OCI-LY7 (cell line): ENCODE results near the gene ZNF821. TPM values are rescaled to one million over a fixed set of nuclear protein-coding genes. Genes with fewer than 3 reads are reported as not detected.

Experiments used
- BruUV-seq: library from RNA; stranded (reverse); fragments of 400-500 nt; replicated peaks from 2 replicates; lab custom pipeline; 2021; lab: Mats Ljungman, UMichigan
- CTCF ChIA-PET: fragments of 300-600 bp; sonication (Branson Sonifier 250); formaldehyde crosslinking; loops from one replicate; lab custom pipeline; 2022; ENCODE audit warnings: antibody characterized with exemption; ENCODE audit not compliant: unreplicated experiment; lab: Charles Lee
- POLR2A ChIA-PET: fragments of 300-600 bp; sonication (Branson Sonifier 250); formaldehyde crosslinking; loops from one replicate; lab custom pipeline; 2022; ENCODE audit warnings: antibody characterized with exemption; lab: Charles Lee
- DNase-seq: peaks from one replicate; pipeline ENCODE4 v3.0.0-alpha.2; 2015; ENCODE audit warnings: low spot score
- H2AFZ ChIP-seq: fragments of 200-600 bp; sonication (generic), shearing (Covaris generic); 2 replicates; pipeline ENCODE4 v1.6.1; 2014; ENCODE audit warnings: mild to moderate bottlenecking, antibody characterized with exemption, low read length, moderate library complexity
- H3K27ac ChIP-seq: fragments of 200-600 bp; sonication (generic); 2 replicates; pipeline ENCODE4 v1.5.1; 2014; ENCODE audit warnings: mixed run types, low read depth, mild to moderate bottlenecking, moderate library complexity, low read length, inconsistent platforms; ENCODE audit not compliant: poor library complexity, severe bottlenecking
- H3K36me3 ChIP-seq: fragments of 200-600 bp; sonication (generic); 2 replicates; pipeline ENCODE4 v1.6.1; 2014; ENCODE audit warnings: mild to moderate bottlenecking, antibody characterized with exemption, low read length, moderate library complexity, mixed read lengths; ENCODE audit not compliant: insufficient read depth
- H3K4me1 ChIP-seq: fragments of 200-600 bp; sonication (generic); 2 replicates; pipeline ENCODE4 v1.5.1; 2014; ENCODE audit warnings: mild to moderate bottlenecking, low read length; ENCODE audit not compliant: insufficient read depth, poor library complexity, severe bottlenecking
- H3K4me2 ChIP-seq: fragments of 200-600 bp; sonication (generic); 2 replicates; pipeline ENCODE4 v1.6.1; 2014; ENCODE audit warnings: mild to moderate bottlenecking, low read length
- H3K4me3 ChIP-seq: fragments of 200-600 bp; sonication (generic); 2 replicates; pipeline ENCODE4 v1.5.1; 2014; ENCODE audit warnings: mild to moderate bottlenecking, low read depth, low read length; ENCODE audit not compliant: poor library complexity, severe bottlenecking
- H3K79me2 ChIP-seq: fragments of 200-600 bp; sonication (generic); 2 replicates; pipeline ENCODE4 v1.6.1; 2016; ENCODE audit warnings: low read depth, mild to moderate bottlenecking, low read length, moderate library complexity, mixed read lengths; ENCODE audit not compliant: insufficient read depth
- H3K9me2 ChIP-seq: fragments of 200-600 bp; sonication (generic); 2 replicates; pipeline ENCODE4 v1.6.1; 2016; ENCODE audit warnings: mild to moderate bottlenecking, low read length, mixed read lengths; ENCODE audit not compliant: insufficient read depth
- H3K9me3 ChIP-seq: fragments of 200-600 bp; sonication (generic); 2 replicates; pipeline ENCODE4 v1.6.1; 2014; ENCODE audit warnings: mild to moderate bottlenecking, mixed run types, low read length, mixed read lengths
- H4K20me1 ChIP-seq: fragments of 200-600 bp; sonication (generic); 2 replicates; pipeline ENCODE4 v1.6.1; 2014; ENCODE audit warnings: mild to moderate bottlenecking, antibody characterized with exemption, low read length, moderate library complexity, mixed read lengths; ENCODE audit not compliant: insufficient read depth
- CTCF ChIP-seq: fragments of 200-600 bp; sonication (generic); conservative IDR thresholded peaks from 2 replicates; pipeline ENCODE4 v1.5.1; 2014; ENCODE audit warnings: mild to moderate bottlenecking, antibody characterized with exemption, low read length, moderate library complexity, mixed read lengths
- EZH2phosphoT487 ChIP-seq: fragments of 200-600 bp; sonication (generic); IDR thresholded peaks from 2 replicates; pipeline ENCODE4 v1.6.1; 2018; ENCODE audit warnings: low read depth, borderline replicate concordance, mild to moderate bottlenecking, mixed run types, antibody characterized with exemption, low read length, moderate library complexity, mixed read lengths
- intact Hi-C: fragments of 100-400 bp; cut with micrococcal nuclease; formaldehyde crosslinking; loops from one replicate; pipeline ENCODE4 v1.10.0; 2022; ENCODE audit not compliant: unreplicated experiment
- total RNA-seq, 2 experiments: library from RNA; depleted of rRNA in 1 of 2; stranded (reverse); fragments of >200 nt in 1 of 2; shearing (Covaris generic) in 1 of 2; gene quantifications; 2 replicates each; pipeline ENCODE4 v1.2.3, GENCODE V29; 2014 to 2022

The ZNF821 gene
- total RNA-seq, 2 experiments from 2014 or later = 14.6 to 17.8 TPM

- Histone ChIP-seq H3K4me1 (peaks cover 20% of the 10 kb centered on the region), H3K79me2 (peaks cover 35% of the 10 kb centered on the region), H2AFZ (peak overlapping the region; percentile 78; the same call in 1 of the 2 replicates), H3K9me2 (no peaks in the 10 kb centered on the region), H3K36me3 (peaks cover 14% of the 10 kb centered on the region), H3K9me3 (no peaks in the 10 kb centered on the region), H3K4me2 (peak overlapping the region; percentile 79), H3K27ac (no peak overlapping the region), H4K20me1 (no peaks in the 10 kb centered on the region), H3K4me3 (peak overlapping the region; percentile 95)
- DNase-seq = no peak
- CTCF ChIA-PET = interaction anchor here (0.7 to 1.0 kb wide), 2 partner anchors 9 to 11 kb away, joined by 3 to 6 read pairs; no protein-coding TSS in a partner anchor
- POLR2A ChIA-PET = interaction anchor here (0.5 to 3.1 kb wide), 5 partner anchors 10 to 1605 kb away, joined by 3 to 19 read pairs (median 3); partner anchors contain the start of genes AARS1 and ZNF821
- intact Hi-C loops = loop anchor here (2.0 kb wide), 1 partner anchor 85 kb away; the partner anchor contains the start of gene AP1G1
- no TSS peak for BruUV-seq
- TF ChIP-seq CTCF = no peak
- TF ChIP-seq EZH2phosphoT487 = no peak
These were observed 9.9 kb upstream of the ZNF821 start for GRCh38 chr16:71893888-71894228.

GRCh38 chr16:71889147-71889546, 5.2 kb upstream of the ZNF821 start:
- no peak overlapping the region for H2AFZ ChIP-seq
- CTCF ChIA-PET = no interaction called here
- H3K9me2 ChIP-seq = no peaks in the 10 kb centered on the region
- no peak overlapping the region for H3K4me2 ChIP-seq
- POLR2A ChIA-PET = no interaction called here
- H3K9me3 ChIP-seq = no peaks in the 10 kb centered on the region
- DNase-seq = no peak
- BruUV-seq = no TSS peak
- no peak for TF ChIP-seq EZH2phosphoT487
- TF ChIP-seq CTCF = no peak
- no peak overlapping the region for H3K4me3 ChIP-seq
- H3K27ac ChIP-seq = no peak overlapping the region
- no peaks in the 10 kb centered on the region; the same call in 1 of the 2 replicates for H3K79me2 ChIP-seq
- no peaks in the 10 kb centered on the region for H3K36me3 ChIP-seq
- peaks cover 20% of the 10 kb centered on the region for H3K4me1 ChIP-seq
- no peaks in the 10 kb centered on the region for H4K20me1 ChIP-seq
- intact Hi-C loops = loop anchor here (10.0 kb wide), 2 partner anchors 206 to 324 kb away; partner anchors contain the start of genes DHX38 and TXNL4B

- H3K36me3 ChIP-seq = no peaks in the 10 kb centered on the region
- H3K27ac ChIP-seq = no peak overlapping the region
- no peaks in the 10 kb centered on the region for H3K9me3 ChIP-seq
- no TSS peak for BruUV-seq
- ChIA-PET POLR2A (interaction anchor here (1.1 to 3.5 kb wide), 4 partner anchors 11 to 45 kb away, joined by 3 to 18 read pairs (median 4); partner anchors contain the start of gene IST1), CTCF (interaction anchor here (1.0 kb wide), 1 partner anchor 76 kb away, joined by 4 read pairs; no protein-coding TSS in a partner anchor)
- TF ChIP-seq CTCF = no peak
- no peak for TF ChIP-seq EZH2phosphoT487
- no peaks in the 10 kb centered on the region for H3K79me2 ChIP-seq
- peaks cover 43% of the 10 kb centered on the region for H3K4me1 ChIP-seq
- peaks cover 6% of the 10 kb centered on the region; the same call in 1 of the 2 replicates for H4K20me1 ChIP-seq
- peak overlapping the region; percentile 100; the same call in 1 of the 2 replicates for H3K4me2 ChIP-seq
- H2AFZ ChIP-seq = peak overlapping the region; percentile 65; the same call in 1 of the 2 replicates
- intact Hi-C loops = loop anchor here (2.0 to 10.0 kb wide), 3 partner anchors 162 to 320 kb away; partner anchors contain the start of genes DHX38 and TXNL4B
- H3K4me3 ChIP-seq = peak overlapping the region; percentile 95
- no peaks in the 10 kb centered on the region for H3K9me2 ChIP-seq
- no peak for DNase-seq
These were observed 1.3 kb upstream of the ZNF821 start for GRCh38 chr16:71885261-71885650.
